T-helper 1 cell treated with Interleukin-12 subunit alpha and Interleukin-12 subunit beta and Interleukin-4 antibody, amounts not matched to agents 30 μg/mL and 1 μg/mL, for 36 hours (primary cell): ENCODE data around the gene LPAR5.
A peak's percentile ranks its signal among the peaks of the same experiment; 100 is the strongest.

Experiments used
- H3K27ac Mint-ChIP-seq: one replicate; pipeline ENCODE4 v1.8.0; 2021; ENCODE audit warnings: mild to moderate bottlenecking, mixed read lengths
- H3K27me3 Mint-ChIP-seq: one replicate; pipeline ENCODE4 v1.8.0; 2021; ENCODE audit warnings: low read depth, mixed read lengths
- H3K36me3 Mint-ChIP-seq: one replicate; pipeline ENCODE4 v1.8.0; 2021; ENCODE audit warnings: low read depth, mixed read lengths
- H3K4me1 Mint-ChIP-seq: one replicate; pipeline ENCODE4 v1.8.0; 2021; ENCODE audit warnings: low read depth, mixed read lengths
- H3K4me3 Mint-ChIP-seq: one replicate; pipeline ENCODE4 v1.8.0; 2021; ENCODE audit warnings: mild to moderate bottlenecking, moderate library complexity, mixed read lengths
- H3K9me3 Mint-ChIP-seq: one replicate; pipeline ENCODE4 v1.8.0; 2021; ENCODE audit warnings: mixed read lengths

Gene LPAR5

GRCh38 chr12:6570264-6570887, 65.4 kb downstream of the LPAR5 start:
- H3K27ac Mint-ChIP-seq: no peak overlapping the region
- H3K4me1 Mint-ChIP-seq: peaks cover 20% of the 10 kb centered on the region
- peak overlapping the region; percentile 32 for H3K4me3 Mint-ChIP-seq
- peaks cover 59% of the 10 kb centered on the region for H3K36me3 Mint-ChIP-seq
- no peaks in the 10 kb centered on the region for H3K27me3 Mint-ChIP-seq
- H3K9me3 Mint-ChIP-seq: no peaks in the 10 kb centered on the region

GRCh38 chr12:6569786-6570185, 66.0 kb downstream of the LPAR5 start:
- Mint-ChIP-seq H3K4me1 (peaks cover 20% of the 10 kb centered on the region), H3K36me3 (peaks cover 57% of the 10 kb centered on the region), H3K4me3 (peak overlapping the region; percentile 38), H3K27me3 (no peaks in the 10 kb centered on the region), H3K27ac (no peak overlapping the region), H3K9me3 (no peaks in the 10 kb centered on the region)

GRCh38 chr12:6569312-6569711, 66.4 kb downstream of the LPAR5 start:
- H3K27ac Mint-ChIP-seq: no peak overlapping the region
- peaks cover 20% of the 10 kb centered on the region for H3K4me1 Mint-ChIP-seq
- peak overlapping the region; percentile 58 for H3K4me3 Mint-ChIP-seq
- no peaks in the 10 kb centered on the region for H3K27me3 Mint-ChIP-seq
- H3K36me3 Mint-ChIP-seq: peaks cover 55% of the 10 kb centered on the region
- H3K9me3 Mint-ChIP-seq: no peaks in the 10 kb centered on the region
